HG03521 (cell line): ENCODE data around the gene RNF215.
"Not testable (repeated sequence)": the region's sequence is repeated elsewhere in the genome, so short reads cannot be mapped to it uniquely, and the experiment has no call there.

Experiments used
- ATAC-seq: cut with Tn5 transposase; IDR thresholded peaks from one replicate; pipeline ENCODE4 v1.9.1; 2021; ENCODE audit warnings: mild to moderate bottlenecking, moderate library complexity; ENCODE audit not compliant: unreplicated experiment

Gene RNF215

DNA sequence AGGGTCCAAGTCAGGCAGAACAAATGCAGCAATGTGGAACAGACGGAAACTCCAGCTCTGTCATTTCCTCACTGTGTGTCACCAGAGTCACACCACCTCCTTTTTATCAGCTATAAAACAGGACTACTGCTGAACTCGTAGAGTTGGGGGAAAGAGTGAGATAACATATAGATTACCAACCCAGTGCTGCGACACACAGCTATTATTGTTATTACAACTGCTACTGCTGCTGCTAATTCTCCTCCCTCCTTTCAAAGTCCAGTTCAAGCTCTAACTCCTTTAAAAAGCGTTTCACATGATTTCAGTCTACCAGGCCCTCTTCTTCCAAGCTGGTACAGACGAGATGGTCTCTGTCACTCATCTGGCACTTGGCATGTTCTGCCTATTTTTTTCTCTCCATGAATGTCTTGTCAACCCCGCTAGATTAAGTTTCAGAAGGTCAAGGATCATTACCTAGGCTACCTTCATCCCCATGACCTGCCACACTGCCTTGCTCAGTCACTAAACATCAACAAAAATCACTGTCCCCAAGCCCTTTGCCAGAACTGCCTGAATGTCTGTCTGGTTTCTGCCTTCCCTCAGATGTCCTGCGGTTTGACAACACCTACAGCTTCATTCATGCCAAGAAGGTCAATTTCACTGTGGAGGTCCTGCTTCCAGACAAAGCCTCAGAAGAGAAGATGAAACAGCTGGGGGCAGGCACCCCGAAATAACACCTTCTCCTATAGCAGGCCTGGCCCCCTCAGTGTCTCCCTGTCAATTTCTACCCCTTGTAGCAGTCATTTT is 34.7 kb upstream of the RNF215 start:
- ATAC-seq, result no peak

DNA sequence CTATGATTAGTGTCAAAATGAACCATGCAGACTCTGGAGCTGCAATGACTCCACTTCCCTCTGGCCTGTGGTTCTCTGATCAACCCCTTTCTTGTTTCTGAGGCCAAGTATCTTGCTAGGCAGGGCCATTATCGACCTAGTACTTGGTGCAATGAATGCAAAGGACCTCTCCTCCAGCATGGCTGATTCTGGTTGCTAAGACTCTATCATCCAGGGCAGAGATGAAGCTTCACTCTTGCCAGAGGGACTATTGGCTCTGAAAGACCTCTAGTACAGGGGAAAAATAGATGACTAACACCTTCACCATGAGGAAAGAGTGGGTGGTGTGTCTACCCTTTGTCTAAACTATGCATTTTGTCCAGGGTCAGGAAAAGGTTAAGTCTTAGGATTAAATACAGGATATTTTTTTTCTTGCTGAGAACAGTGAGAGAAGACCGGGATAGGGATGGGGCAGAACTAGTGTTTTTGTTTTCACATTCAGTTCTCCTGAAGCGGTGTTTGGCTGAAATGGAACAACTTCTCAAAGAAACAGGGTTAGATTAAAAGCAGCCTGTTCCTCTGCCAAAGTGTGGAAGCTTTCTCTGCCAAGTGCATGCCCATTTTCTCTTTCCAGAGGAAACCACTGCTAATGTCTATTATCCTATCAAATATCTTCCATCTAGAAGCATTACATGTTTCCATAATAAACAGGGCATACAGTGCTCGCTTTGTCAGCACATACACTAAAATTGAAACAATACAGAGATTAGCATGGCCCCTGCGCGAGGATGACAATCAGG is 33.3 kb upstream of the RNF215 start:
- no peak for ATAC-seq

DNA sequence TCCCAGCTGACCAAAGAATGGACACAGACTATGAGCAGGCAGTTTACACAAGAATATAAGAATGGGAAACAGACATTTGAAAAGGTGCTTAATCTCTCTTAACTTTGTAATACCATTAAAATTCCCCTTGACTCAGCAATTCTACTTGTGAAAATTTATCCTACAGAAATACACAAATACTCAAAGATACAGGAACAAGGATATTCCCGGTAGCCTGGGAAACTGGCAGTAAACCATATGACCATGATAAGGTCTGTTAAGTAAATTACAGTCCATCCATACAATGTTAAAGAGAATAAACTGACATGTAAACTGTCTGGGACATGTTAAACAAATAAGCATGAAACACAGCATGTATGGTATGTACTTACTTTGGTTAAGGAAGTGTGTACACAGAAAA is 29.6 kb upstream of the RNF215 start:
- ATAC-seq, result no peak

DNA sequence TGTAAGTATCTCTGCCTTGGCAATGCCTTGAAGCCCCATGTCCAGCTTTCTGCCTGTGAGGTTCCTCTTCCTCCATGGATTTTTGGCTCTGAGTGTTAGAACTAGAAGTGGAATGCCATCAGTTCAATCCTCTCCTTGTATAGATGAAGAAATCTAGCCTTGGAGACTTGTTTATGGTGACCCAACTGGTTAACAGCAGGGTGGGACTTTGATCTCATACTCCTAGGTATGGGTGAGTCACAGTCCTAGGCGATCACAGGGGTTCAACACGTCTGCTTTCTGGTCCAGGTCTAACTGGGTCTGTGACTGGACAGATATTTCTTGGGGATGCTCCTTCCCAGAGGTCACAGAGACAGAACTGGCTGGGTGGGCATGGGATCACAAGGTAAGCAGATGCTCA is 29.2 kb upstream of the RNF215 start:
- no peak for ATAC-seq

DNA sequence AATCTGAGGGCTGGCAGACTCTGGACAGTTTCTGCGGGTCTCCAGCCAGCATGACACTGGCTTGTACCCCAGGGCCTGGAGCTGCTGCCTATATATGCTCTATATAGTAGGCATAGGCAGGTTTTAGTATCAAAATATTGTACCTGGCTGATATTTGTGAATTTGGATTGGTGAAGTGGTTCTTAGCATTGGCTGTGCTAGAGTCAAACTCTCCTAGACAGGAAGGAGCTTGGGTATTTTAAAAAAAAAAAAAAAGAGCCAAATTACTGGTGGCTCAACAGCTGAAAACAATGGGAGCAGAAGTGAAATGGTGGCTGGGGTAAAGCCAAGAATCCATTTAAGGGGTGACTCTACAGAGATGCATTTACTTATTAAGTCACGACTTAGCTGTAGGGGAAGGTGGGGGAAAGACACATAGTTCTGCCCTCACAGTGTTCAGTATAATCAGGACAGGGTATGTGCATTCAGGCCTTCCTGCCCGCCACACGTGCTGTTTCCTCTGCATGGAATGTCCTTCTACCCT is 27.4 kb upstream of the RNF215 start:
- ATAC-seq, result no peak

DNA sequence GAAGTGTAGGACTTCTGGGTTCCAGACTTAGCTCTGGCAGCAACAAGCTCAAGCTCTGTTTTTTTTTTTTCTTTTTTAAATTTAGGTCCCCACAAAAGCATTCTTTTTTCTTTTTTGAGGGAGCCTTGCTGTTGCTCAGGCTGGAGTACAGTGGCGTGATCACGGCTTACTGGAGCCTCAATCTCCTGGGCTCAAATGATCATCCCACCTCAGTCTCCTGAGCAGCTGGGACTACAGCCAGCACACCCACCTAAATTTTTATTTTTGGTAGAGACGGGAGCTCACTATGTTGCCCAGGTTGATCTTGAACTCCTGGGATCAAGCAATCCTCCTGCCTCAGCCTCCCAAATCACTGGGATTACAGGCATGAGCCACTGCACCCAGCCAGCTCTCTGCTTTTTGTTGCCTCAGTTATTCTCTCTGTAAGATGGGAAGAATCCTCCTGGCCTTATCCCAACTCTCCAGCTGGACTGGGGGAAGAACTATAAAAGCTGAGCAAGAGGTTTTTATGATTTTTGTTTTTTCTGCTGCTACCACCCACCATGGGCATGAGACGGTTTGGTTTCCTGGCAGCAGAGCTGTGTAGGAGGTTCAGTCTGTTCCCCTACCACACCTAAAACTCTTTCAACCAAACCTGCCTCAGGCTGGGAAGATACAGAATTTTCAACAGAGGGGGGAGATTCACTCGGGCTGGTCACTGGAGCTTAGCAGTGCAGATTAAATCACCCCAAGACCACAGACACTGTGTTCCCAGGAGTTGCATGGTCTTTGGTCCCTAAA is 26.7 kb upstream of the RNF215 start:
- no peak for ATAC-seq

DNA sequence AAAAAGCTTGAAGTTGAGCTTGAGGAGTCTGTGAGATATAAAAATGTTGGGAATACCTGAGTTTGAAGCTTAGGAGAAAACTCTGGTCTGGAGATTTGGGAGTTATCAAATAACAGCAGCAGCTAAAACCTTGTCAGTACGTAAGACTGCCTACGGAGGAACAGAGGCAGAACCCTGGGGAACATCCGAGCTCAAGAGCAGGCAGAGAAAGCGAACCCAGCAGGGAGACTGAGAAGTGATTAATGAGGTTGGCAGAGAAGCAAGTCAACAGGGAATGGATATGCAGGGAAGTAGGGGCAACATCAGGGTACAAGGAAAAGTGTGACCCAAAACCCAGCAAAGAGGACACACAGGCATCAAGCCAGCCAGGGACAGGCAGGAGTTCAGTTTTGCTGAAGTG is 25.8 kb upstream of the RNF215 start:
- ATAC-seq, result no peak

DNA sequence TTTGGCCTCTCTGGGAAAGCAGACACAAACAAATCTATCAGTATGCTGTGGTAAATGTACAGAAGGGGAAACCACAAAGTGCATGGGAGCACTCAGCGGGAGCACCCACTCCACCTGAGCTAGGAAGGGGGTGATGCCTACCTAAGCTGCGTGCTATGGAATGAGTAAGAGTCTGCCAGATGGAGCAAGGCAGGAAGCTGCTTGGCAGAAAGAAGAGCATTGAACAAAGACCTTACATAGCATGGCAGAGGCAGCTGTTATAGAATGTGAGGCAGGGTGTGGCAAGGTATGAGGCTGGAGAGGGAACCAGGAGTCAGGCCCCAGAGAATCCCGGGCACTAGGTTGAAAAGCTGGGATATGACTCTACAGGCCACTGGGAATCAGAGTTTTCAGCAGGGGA is 24.6 kb upstream of the RNF215 start:
- no peak for ATAC-seq

DNA sequence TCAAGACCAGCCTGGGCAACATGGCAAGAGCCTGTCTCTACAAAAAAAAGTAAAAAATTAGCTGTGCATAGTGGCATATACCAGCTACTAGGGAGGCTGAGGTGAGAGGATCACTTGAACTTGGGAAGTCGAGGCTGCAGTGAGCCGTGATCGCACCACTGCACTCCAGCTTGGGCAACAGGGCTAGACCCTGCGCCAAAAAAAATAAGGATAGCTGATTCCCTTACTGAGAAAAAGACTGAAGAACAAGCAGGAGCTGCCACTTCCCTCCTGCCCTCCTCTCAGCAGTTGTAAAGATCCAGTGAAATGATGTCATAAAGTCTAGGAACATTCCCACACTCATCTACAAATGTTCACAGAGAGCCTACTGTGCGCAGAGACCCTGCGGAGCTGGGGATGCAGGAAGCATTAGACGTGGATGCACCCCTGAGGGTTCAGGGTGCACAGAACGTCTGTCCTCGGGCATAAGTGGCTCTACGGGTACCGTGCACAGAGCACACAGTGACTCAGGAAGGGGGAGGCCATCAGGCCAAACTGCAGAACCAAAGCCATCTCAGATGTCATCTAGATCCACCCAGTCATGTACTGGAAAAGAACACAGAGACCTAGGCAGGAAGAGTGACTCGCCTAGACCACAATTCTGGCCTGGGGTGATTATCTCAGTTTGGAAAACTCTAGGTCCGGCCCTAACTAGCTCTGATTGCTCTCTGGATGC is 21.3 kb upstream of the RNF215 start:
- ATAC-seq, result no peak

DNA sequence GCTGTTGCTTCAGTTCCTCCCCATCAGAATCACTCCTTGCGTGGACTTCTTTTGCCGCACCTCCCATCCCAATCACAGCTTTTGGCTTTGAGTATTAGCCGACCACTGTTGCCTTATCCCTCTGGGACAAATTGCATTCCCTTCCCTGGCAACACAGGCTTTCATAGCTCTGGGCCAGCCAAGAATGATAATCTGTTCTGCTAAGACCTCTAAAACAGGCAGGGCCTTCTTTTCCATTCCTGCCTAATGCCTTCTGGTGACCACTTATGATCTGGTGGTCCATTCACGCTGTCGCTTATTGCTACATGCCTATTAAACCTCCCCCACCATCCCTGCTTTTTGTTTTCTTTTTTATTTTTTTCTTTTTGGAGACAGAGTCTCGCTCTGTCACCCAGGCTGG is 19.2 kb upstream of the RNF215 start:
- no peak for ATAC-seq

DNA sequence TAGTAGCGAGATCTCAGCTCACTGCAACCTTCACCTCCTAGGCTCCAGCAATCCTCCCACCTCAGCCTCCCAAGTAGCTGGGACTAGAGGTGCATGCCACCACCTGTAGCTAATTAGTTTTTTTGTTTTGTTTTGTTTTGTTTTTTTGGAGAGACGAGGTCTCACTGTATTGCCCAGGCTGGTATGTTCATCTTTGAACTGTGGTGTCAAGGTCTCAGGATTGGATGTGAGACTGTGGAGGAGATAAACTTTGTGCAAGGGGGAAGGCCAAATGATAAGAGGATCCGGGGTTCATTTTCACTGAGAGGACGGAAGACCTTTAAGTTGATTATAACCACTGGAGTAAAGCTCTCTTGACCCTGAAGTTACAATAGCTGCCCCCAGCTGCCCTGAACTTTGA is 18.5 kb upstream of the RNF215 start:
- no peak for ATAC-seq

DNA sequence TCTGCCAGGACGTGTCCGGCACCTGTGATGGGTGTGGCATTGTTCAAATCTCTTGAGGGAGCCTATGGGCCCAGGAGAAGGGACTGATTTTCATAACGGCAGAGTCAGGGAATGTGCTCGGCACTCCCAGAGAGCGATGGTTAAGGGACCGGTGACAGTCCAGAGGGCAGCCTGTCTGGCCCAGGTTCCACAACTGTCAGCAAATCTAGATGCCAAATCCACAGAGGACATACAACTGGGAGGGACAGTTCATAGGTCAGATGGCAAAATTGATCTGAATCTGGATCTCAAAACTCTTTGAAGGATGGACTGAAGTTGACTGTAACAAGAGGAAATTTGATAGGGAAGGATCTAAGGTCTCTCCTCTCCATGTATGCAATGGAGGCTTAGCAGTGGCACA is 17.1 kb upstream of the RNF215 start:
- ATAC-seq, result no peak

DNA sequence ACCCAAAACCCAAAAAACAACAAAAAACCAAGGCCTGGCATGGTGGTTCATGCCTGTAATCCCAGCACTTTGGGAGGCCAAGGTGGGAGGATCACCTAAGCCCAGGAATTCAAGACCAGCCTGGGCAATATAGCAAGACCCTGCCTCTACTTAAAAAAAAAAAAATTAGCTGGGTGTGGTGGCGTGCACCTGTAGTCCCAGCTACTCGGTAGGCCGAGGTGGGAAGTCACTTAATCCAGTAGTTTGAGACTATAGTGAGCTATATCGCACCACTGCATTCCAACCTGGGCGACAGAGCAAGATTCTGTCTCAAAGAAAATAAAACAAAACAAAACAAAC is 15.5 kb upstream of the RNF215 start:
- ATAC-seq, result not testable (repeated sequence)

DNA sequence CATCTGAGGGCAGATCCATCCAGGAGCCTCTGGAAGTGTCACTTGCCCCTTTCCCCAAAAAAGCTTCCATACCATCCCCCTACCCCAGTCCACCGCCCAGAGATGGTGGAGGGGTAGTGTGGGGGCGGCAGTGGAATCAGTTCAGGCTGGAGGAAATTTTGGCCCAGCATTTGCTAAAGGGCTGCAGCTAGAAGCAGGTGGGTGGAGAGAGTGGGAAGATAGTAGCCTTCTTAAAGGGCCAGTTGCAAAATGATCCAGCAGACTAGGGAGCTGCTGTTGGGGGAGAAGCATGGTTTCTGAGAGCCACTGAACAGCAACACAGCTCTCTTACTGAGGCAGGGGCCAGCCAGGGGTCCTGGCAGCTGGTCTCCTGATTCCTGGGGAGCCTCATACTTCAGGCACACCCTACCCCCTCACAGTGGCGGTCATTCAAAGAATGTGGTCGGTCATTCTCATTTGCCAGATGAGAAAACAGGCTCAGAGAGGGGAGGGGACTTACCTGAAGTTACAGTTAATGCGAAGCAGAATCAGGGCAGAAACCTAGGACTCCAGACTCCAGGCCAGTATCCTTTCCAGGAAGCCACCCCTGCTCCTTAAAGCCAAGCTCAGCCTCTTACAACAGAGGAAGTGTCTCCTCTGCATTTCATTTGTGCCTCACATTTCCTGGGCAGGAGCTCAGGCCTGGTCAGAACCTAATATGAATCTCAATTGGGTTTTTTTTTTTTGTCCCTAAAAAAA is 15.0 kb upstream of the RNF215 start:
- no peak for ATAC-seq

DNA sequence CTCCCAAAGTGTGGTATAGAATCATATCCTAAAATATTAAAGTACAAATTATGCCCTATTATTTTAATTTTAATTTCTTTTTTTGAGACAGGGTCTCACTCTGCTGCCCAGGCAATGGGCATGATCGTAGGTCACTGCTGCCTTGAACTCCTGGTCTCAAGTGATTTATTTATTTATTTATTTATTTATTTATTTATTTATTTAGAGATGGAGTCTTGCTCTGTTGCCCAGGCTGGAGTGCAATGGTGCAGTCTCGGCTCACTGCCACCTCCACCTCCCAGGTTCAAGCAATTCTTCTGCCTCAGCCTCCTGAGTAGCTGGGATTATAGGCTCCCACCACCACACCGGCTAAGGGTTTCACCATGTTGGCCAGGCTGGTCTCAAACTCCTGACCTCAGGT is 13.8 kb upstream of the RNF215 start:
- ATAC-seq, result not testable (repeated sequence)

DNA sequence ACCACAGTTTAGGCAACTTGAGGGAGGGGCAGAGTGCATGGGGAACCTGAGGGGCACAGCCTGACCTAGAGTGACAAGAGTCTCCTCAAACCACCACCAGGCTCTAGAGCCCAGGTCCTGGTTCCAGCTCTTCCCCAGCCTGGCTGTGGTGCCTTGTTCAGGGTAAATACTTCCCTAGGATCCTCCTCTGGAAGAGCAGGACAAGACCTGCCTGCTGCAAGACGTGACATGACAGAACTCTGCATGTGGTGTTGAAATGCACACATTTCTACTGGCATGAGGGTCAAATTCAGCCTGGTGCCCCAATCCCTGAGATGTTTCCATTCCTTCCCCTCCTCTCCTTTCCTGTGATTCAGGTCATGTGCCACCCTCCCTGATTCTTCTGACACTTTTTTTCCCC is 12.9 kb upstream of the RNF215 start:
- ATAC-seq, result no peak

DNA sequence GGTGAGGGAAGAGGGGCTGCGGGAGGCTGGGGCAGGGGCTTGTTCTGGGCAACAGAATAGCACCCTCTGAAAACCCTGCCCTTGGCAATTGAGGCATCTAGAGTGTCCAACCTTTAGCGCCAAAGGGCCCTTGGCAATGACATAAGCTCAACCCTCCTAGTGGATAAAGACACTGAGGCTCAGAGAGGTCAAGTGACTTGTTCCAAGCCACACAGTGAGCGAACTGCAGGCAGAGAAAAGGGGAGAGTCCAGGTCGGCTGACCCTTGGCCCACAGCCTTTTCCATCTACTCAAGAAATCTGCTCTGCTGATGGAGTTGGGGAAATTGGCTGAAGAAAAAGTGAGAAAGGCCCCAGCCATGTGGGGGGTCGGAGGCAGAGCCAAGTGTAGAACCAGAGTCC is 12.5 kb upstream of the RNF215 start:
- ATAC-seq, result no peak

DNA sequence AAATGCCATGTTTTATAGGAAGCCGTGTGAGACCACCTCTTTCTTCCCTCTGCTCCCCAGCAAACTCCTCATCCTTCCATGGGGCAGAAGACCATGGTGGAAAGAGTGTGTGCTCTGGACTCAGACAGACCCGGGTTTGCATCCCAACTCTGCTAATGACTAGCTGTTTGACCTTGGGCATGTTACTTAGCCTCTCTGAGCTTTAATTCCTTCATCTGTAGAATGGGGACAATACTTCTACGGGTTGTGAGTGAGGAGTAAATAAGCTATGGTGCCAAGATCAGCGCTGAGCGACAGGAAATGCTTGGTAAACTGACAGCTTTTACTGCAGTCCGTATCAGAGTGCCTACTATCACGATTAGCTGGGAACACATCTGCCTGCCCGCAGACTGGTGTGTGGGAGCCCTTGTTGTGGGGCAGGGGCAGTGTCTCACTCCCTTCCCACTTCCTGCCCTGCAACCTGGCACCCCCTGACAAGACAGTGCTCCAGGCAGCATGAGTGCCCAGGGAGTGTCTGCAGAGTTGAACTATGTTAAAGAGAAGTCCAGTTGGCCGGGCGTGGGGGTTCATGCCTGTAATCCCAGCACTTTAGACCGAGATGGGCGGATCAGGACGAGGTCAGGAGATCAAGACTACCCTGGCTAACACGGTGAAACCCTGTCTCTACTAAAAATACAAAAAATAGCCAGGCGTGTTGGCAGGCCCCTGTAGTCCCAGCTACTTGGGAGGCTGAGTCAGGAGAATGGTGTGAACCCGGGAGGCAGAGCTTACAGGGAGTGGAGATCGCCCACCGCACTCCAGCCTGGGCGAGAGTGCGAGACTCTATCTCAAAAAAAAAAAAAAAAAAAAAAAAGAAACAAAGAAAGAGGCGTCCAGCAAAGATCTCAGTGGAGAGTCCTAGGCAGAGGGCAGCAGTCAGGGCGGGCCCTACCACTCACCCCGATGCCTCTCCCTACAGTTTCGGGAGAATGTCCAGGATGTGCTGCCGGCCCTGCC is 11.8 kb upstream of the RNF215 start:
- ATAC-seq, result no peak
